Vagina (tissue), 2 donors: ENCODE results near the gene ASPHD2. TPM values are rescaled to one million over a fixed set of nuclear protein-coding genes. Genes with fewer than 3 reads are reported as not detected.

ENCODE experiments used
- DNase-seq, 2 donors: peaks; one replicate each; pipeline ENCODE4 v3.0.0-alpha.2; 2017; ENCODE audit errors: extremely low spot score in 2 of 2
- H3K27ac ChIP-seq: fragments of 200-600 bp; sonication (generic); one replicate; pipeline ENCODE4 v1.5.1; 2019
- H3K27me3 ChIP-seq: fragments of 200-600 bp; sonication (generic); one replicate; pipeline ENCODE4 v1.5.1; 2019
- H3K36me3 ChIP-seq, 2 donors: fragments of 200-600 bp; sonication (generic); one replicate each; pipeline ENCODE4 v1.5.1; 2017 to 2019
- H3K4me1 ChIP-seq: fragments of 200-600 bp; sonication (generic); one replicate; pipeline ENCODE4 v1.5.1; 2019
- H3K4me3 ChIP-seq, 2 donors: fragments of 200-600 bp; sonication (generic); 1 replicate in 1 of 2; 2 replicates in 1 of 2; pipeline ENCODE4 v1.5.1; 2016 to 2019
- H3K9me3 ChIP-seq: fragments of 200-600 bp; sonication (generic); one replicate; pipeline ENCODE4 v1.5.1; 2019
- CTCF ChIP-seq, 3 experiments: fragments of 450-650 bp in 2 of 3; fragments of 200-600 bp in 1 of 3; sonication (generic) in 1 of 3; IDR thresholded peaks; one replicate each; pipeline ENCODE4 v1.5.1; 2017 to 2019; ENCODE audit warnings: antibody characterized with exemption in 3 of 3, mild to moderate bottlenecking in 2 of 3, moderate library complexity in 2 of 3
- POLR2A ChIP-seq, 2 donors: fragments of 450-650 bp; IDR thresholded peaks; one replicate each; pipeline ENCODE4 v1.6.1; 2017; ENCODE audit warnings: antibody characterized with exemption in 2 of 2, mild to moderate bottlenecking in 2 of 2, moderate library complexity in 2 of 2
- POLR2AphosphoS5 ChIP-seq, 2 donors: sonication (generic); formaldehyde crosslinking; IDR thresholded peaks; one replicate each; pipeline ENCODE4 v1.9.0; 2017; ENCODE audit warnings: antibody characterized with exemption in 2 of 2, mild to moderate bottlenecking in 2 of 2, low read depth in 1 of 2; ENCODE audit not compliant: insufficient read depth in 1 of 2
- intact Hi-C: fragments of 100-400 bp; cut with DNase I; formaldehyde crosslinking; loops from one replicate; pipeline ENCODE4 v1.15.1; 2023
- total RNA-seq: library from RNA; depleted of rRNA; stranded (reverse); fragments of >200 nt; gene quantifications from one replicate; pipeline ENCODE4 v1.2.3, GENCODE V29; 2016

The ASPHD2 gene
- total RNA-seq, 1 donor from 2014 or later = 2.2 TPM

- H3K4me3 ChIP-seq = no peak overlapping the region
- no peak for DNase-seq
- no peak overlapping the region for H3K27ac ChIP-seq
- intact Hi-C loops = no loop called here
- peaks cover 7% of the 10 kb centered on the region for H3K4me1 ChIP-seq
- no peaks in the 10 kb centered on the region for H3K36me3 ChIP-seq
- H3K27me3 ChIP-seq = no peaks in the 10 kb centered on the region
- TF ChIP-seq POLR2AphosphoS5 (IDR thresholded peaks at IDR 0.05; ENCODE audit: insufficient read depth in 1 of 2, low read depth in 1 of 2) = no peak
- no peak for TF ChIP-seq POLR2A (IDR thresholded peaks at IDR 0.05)
- TF ChIP-seq CTCF (IDR thresholded peaks at IDR 0.05) = no peak
- H3K9me3 ChIP-seq = no peaks in the 10 kb centered on the region
Observed at GRCh38 chr22:26439559-26439958, 10.5 kb downstream of the ASPHD2 start.

- H3K4me3 ChIP-seq = no peak overlapping the region
- no peaks in the 10 kb centered on the region for H3K36me3 ChIP-seq
- TF ChIP-seq POLR2A (IDR thresholded peaks at IDR 0.05) (no peak), CTCF (IDR thresholded peaks at IDR 0.05) (no peak), POLR2AphosphoS5 (IDR thresholded peaks at IDR 0.05; ENCODE audit: insufficient read depth in 1 of 2, low read depth in 1 of 2) (no peak)
- no peak for DNase-seq
- no peaks in the 10 kb centered on the region for H3K27me3 ChIP-seq
- intact Hi-C loops = no loop called here
- no peaks in the 10 kb centered on the region for H3K9me3 ChIP-seq
- H3K27ac ChIP-seq = no peak overlapping the region
- H3K4me1 ChIP-seq = peaks cover 7% of the 10 kb centered on the region
Observed at GRCh38 chr22:26442086-26442756, 13.2 kb downstream of the ASPHD2 start.

- DNase-seq = no peak
Observed at GRCh38 chr22:26443901-26444690, 15.0 kb downstream of the ASPHD2 start.

GRCh38 chr22:26444777-26445176, 15.7 kb downstream of the ASPHD2 start:
- TF ChIP-seq POLR2AphosphoS5 (IDR thresholded peaks at IDR 0.05; ENCODE audit: insufficient read depth in 1 of 2, low read depth in 1 of 2) = no peak
- no peak for TF ChIP-seq POLR2A (IDR thresholded peaks at IDR 0.05)
- no peak for TF ChIP-seq CTCF (IDR thresholded peaks at IDR 0.05)
- no peak overlapping the region for H3K4me3 ChIP-seq
- H3K36me3 ChIP-seq = no peaks in the 10 kb centered on the region
- H3K27ac ChIP-seq = no peak overlapping the region
- no peaks in the 10 kb centered on the region for H3K4me1 ChIP-seq
- intact Hi-C loops = no loop called here
- no peak for DNase-seq
- H3K27me3 ChIP-seq = no peaks in the 10 kb centered on the region
- no peaks in the 10 kb centered on the region for H3K9me3 ChIP-seq

More at GRCh38 chr22:26443901-26444690, 15.0 kb downstream of the ASPHD2 start:
- no peak for TF ChIP-seq POLR2A (IDR thresholded peaks at IDR 0.05)
- TF ChIP-seq CTCF (IDR thresholded peaks at IDR 0.05) = no peak
- TF ChIP-seq POLR2AphosphoS5 (IDR thresholded peaks at IDR 0.05; ENCODE audit: insufficient read depth in 1 of 2, low read depth in 1 of 2) = no peak
- no peak overlapping the region for H3K4me3 ChIP-seq
- intact Hi-C loops = no loop called here
- no peaks in the 10 kb centered on the region for H3K9me3 ChIP-seq
- no peaks in the 10 kb centered on the region for H3K36me3 ChIP-seq
- H3K4me1 ChIP-seq = peaks cover 2% of the 10 kb centered on the region
- H3K27me3 ChIP-seq = no peaks in the 10 kb centered on the region
- H3K27ac ChIP-seq = no peak overlapping the region
